GM12878 (cell line): Measurements from ENCODE around the gene ATXN1L. TPM values are rescaled to one million over a fixed set of nuclear protein-coding genes. Genes with fewer than 3 reads are reported as not detected.
A peak's percentile ranks its signal among the peaks of the same experiment; 100 is the strongest.

Source experiments
- ATAC-seq: fragments of 200-7000 bp; cut with Tn5 transposase; 3 replicates; pipeline ENCODE4 v1.9.1; 2020; ENCODE audit warnings: mild to moderate bottlenecking, moderate library complexity
- BruUV-seq: library from RNA; stranded (reverse); fragments of 400-500 nt; replicated peaks from 2 replicates; lab custom pipeline; 2021; lab: Mats Ljungman, UMichigan
- CTCF ChIA-PET: fragments of 300-600 bp; sonication (Branson Sonifier 250); formaldehyde crosslinking; extraction: SDS; loops from one replicate; lab custom pipeline; 2021; ENCODE audit warnings: inconsistent platforms; lab: Yijun Ruan, JAX
- POLR2A ChIA-PET: fragments of 350-600 bp; formaldehyde crosslinking; extraction: SDS; loops from one replicate; lab custom pipeline; 2021; ENCODE audit warnings: inconsistent platforms; lab: Charles Lee
- RAD21 ChIA-PET: fragments of 300-600 bp; sonication (Branson Sonifier 250); formaldehyde crosslinking; loops from one replicate; lab custom pipeline; 2023; ENCODE audit warnings: antibody characterized with exemption; ENCODE audit not compliant: unreplicated experiment; lab: Charles Lee
- SMC1A ChIA-PET: fragments of 300-600 bp; sonication (Branson Sonifier 250); formaldehyde crosslinking; loops from one replicate; lab custom pipeline; 2023; ENCODE audit not compliant: unreplicated experiment, uncharacterized antibody; lab: Charles Lee
- DNase-seq: peaks from one replicate; pipeline ENCODE4 v3.0.0-alpha.2; 2011; ENCODE audit warnings: low read depth, low spot score
- FAIRE-seq: peaks from 3 replicates; lab custom pipeline; 2011; peaks lifted over from hg19 to GRCh38; lab: Jason Lieb, UNC
- H2AFZ ChIP-seq: 2 replicates; pipeline ENCODE4 v1.6.0; 2011; ENCODE audit warnings: low read depth, low read length, control low read depth; ENCODE audit not compliant: control insufficient read depth
- H3K27ac ChIP-seq: 2 replicates; pipeline ENCODE4 v1.5.1; 2011; ENCODE audit warnings: control low read depth; ENCODE audit not compliant: control insufficient read depth, insufficient read depth
- H3K27me3 ChIP-seq, 2 experiments: replicated peaks in 1 of 2; 2 replicates each; pipeline versions ENCODE4 v1.6.0 to v1.6.1; 2011; ENCODE audit warnings: low read length in 1 of 2; ENCODE audit not compliant: control insufficient read depth in 2 of 2, insufficient read depth in 2 of 2
- H3K36me3 ChIP-seq, 2 experiments: 2 replicates each; pipeline ENCODE4 v1.5.1; 2011; ENCODE audit warnings: low read length in 1 of 2; ENCODE audit not compliant: control insufficient read depth in 2 of 2, insufficient read depth in 2 of 2
- H3K4me1 ChIP-seq: 2 replicates; pipeline ENCODE4 v1.6.1; 2011; ENCODE audit warnings: mild to moderate bottlenecking, low read length, moderate library complexity, mixed read lengths; ENCODE audit not compliant: control insufficient read depth, insufficient read depth
- H3K4me2 ChIP-seq: 2 replicates; pipeline ENCODE4 v1.6.0; 2011; ENCODE audit warnings: control low read depth; ENCODE audit not compliant: control insufficient read depth, insufficient read depth
- H3K4me3 ChIP-seq: fragments of 200-600 bp; sonication (generic); 2 replicates; pipeline ENCODE4 v1.5.1; 2016
- H3K79me2 ChIP-seq: 2 replicates; pipeline ENCODE4 v1.6.0; 2011; ENCODE audit warnings: low read length; ENCODE audit not compliant: control insufficient read depth, insufficient read depth
- H3K9ac ChIP-seq: 2 replicates; pipeline ENCODE4 v1.8.0; 2011; ENCODE audit warnings: low read length, control low read depth, mixed read lengths; ENCODE audit not compliant: control insufficient read depth, insufficient read depth
- H3K9me3 ChIP-seq: replicated peaks from 3 replicates; pipeline ENCODE4 v1.5.1; 2011; ENCODE audit warnings: mild to moderate bottlenecking, low read length; ENCODE audit not compliant: control insufficient read depth, insufficient read depth
- H4K20me1 ChIP-seq: 2 replicates; pipeline ENCODE4 v1.6.0; 2011; ENCODE audit not compliant: control insufficient read depth, insufficient read depth
- E4F1 ChIP-seq: fragments of 450-650 bp; IDR thresholded peaks from 2 replicates; pipeline ENCODE4 v1.6.1; 2018; ENCODE audit warnings: borderline replicate concordance, mild to moderate bottlenecking; ENCODE audit not compliant: partially characterized antibody
- HDGF ChIP-seq: fragments of 450-650 bp; IDR thresholded peaks from 2 replicates; pipeline ENCODE4 v1.6.1; 2016; ENCODE audit warnings: antibody characterized with exemption
- KLF5 ChIP-seq: fragments of 450-650 bp; IDR thresholded peaks from 2 replicates; pipeline ENCODE4 v1.6.1; 2014; ENCODE audit warnings: mild to moderate bottlenecking; ENCODE audit not compliant: partially characterized antibody
- LARP7 ChIP-seq: fragments of 450-650 bp; IDR thresholded peaks from 2 replicates; pipeline ENCODE4 v1.6.1; 2017; ENCODE audit warnings: mild to moderate bottlenecking
- MLLT1 ChIP-seq: fragments of 450-650 bp; IDR thresholded peaks from 2 replicates; pipeline ENCODE4 v1.6.1; 2016; ENCODE audit warnings: mild to moderate bottlenecking
- PKNOX1 ChIP-seq: fragments of 450-650 bp; IDR thresholded peaks from 2 replicates; pipeline ENCODE4 v1.6.1; 2016; ENCODE audit warnings: mild to moderate bottlenecking
- POLR2AphosphoS2 ChIP-seq: IDR thresholded peaks from 2 replicates; pipeline ENCODE4 v1.6.1; 2011; ENCODE audit warnings: low read depth, mild to moderate bottlenecking, low read length, improper control_type of control experiment, moderate library complexity
- RBBP5 ChIP-seq: fragments of 200-600 bp; sonication (generic); conservative IDR thresholded peaks from 2 replicates; pipeline ENCODE4 v1.6.1; 2016
- RCOR1 ChIP-seq: conservative IDR thresholded peaks from 2 replicates; pipeline ENCODE4 v1.6.1; 2012; ENCODE audit warnings: low read depth, low read length, improper control_type of control experiment
- SPI1 ChIP-seq: IDR thresholded peaks from 2 replicates; pipeline ENCODE4 v1.6.1; 2011; ENCODE audit warnings: low read depth, mild to moderate bottlenecking, low read length, moderate library complexity, borderline replicate concordance; ENCODE audit not compliant: insufficient read depth
- SRF ChIP-seq, 2 experiments: IDR thresholded peaks; 2 replicates each; pipeline ENCODE4 v1.6.1; 2011; ENCODE audit warnings: low read depth in 2 of 2, low read length in 2 of 2, mild to moderate bottlenecking in 1 of 2, moderate library complexity in 1 of 2
- WGBS: methylation state at CpG from one replicate; pipeline ENCODE4 v1.1.6; 2016; ENCODE audit warnings: low lambda C conversion rate; ENCODE audit not compliant: insufficient replicate concordance, insufficient coverage; ENCODE audit errors: missing lambda C conversion rate; 5-methylcytosine and 5-hydroxymethylcytosine counted together
- in situ Hi-C: fragments of 300-500 bp; cut with MboI; formaldehyde crosslinking; loops from 9 replicates; pipeline ENCODE4 v1.14.3; 2018; ENCODE audit warnings: mixed read lengths
- intact Hi-C: fragments of 100-400 bp; cut with micrococcal nuclease; formaldehyde crosslinking; loops from one replicate; pipeline ENCODE4 v1.14.2; 2022; ENCODE audit not compliant: unreplicated experiment
- polyA plus RNA-seq, 11 experiments: library from polyadenylated mRNA; depleted of rRNA in 4 of 11; unstranded in 6 of 11; stranded (reverse) in 5 of 11; fragments of >200 nt; fragmentation: Nextera tagmentation in 4 of 11; fragmentation: Illumina TruSeq in 1 of 11; extraction: Ambion mirVana in 4 of 11; extraction: Trizol in 1 of 11; gene quantifications; 1 replicate in 1 of 11; 2 replicates in 10 of 11; pipeline versions ENCODE4 v1.2.1 to v1.2.3, GENCODE V29; 2011 to 2016; ENCODE audit warnings: inconsistent platforms in 2 of 11, missing spikeins in 2 of 11, low read depth in 1 of 11
- total RNA-seq, 4 experiments: library from RNA; depleted of rRNA in 3 of 4; stranded (reverse); fragments of >200 nt in 3 of 4; fragmentation: Illumina TruSeq in 1 of 4; extraction: Trizol in 1 of 4; gene quantifications; 2 replicates each; pipeline versions ENCODE4 v1.2.1 to v1.2.3, GENCODE V29; 2013 to 2021

Gene ATXN1L
- total and polyA plus RNA-seq, 10 of the 15 experiments (the other 5 are each of a cell fraction or from before 2014, with no cell fraction given) = 1.8 to 14.6 (median 9.2) TPM

- BruUV-seq = no TSS peak
- no peak overlapping the region for H2AFZ ChIP-seq
- in situ Hi-C loops = no loop called here
- ChIA-PET POLR2A (no interaction called here), SMC1A (interaction anchor here (1.2 kb wide), 1 partner anchor 11 kb away, joined by 3 read pairs; no protein-coding TSS in a partner anchor), CTCF (no interaction called here), RAD21 (no interaction called here)
- no peak overlapping the region for H3K4me3 ChIP-seq
- WGBS = 93% methylated on average over 32 of the region's 32 CpGs
- peaks cover 6% of the 10 kb centered on the region for H3K79me2 ChIP-seq
- H4K20me1 ChIP-seq = no peaks in the 10 kb centered on the region
- H3K9ac ChIP-seq = no peak overlapping the region
- DNase-seq (no peak), FAIRE-seq (no peak), ATAC-seq (no peak)
- intact Hi-C loops = no loop called here
- peaks cover 7% of the 10 kb centered on the region for H3K4me1 ChIP-seq
- peaks cover 7 to 13% of the 10 kb centered on the region in 2 experiments; a peak in 3 of 4 replicates for H3K36me3 ChIP-seq
- no peaks in the 10 kb centered on the region for H3K27me3 ChIP-seq
- H3K9me3 ChIP-seq = no peaks in the 10 kb centered on the region
- H3K27ac ChIP-seq = no peak overlapping the region
- TF ChIP-seq LARP7 (no peak), POLR2AphosphoS2 (0 out of 2 replicates have a peak, but pooled peaks have one; percentile 25)
- no peak overlapping the region for H3K4me2 ChIP-seq
Measured at GRCh38 chr16:71859762-71860521, 14.2 kb downstream of the ATXN1L start.

GRCh38 chr16:71863995-71864394, 18.2 kb downstream of the ATXN1L start:
- in situ Hi-C loops (no loop called here), intact Hi-C loops (no loop called here)
- Histone ChIP-seq H3K4me3 (no peak overlapping the region), H3K27me3 (no peaks in the 10 kb centered on the region), H3K27ac (no peak overlapping the region), H3K9me3 (no peaks in the 10 kb centered on the region), H2AFZ (no peak overlapping the region), H3K79me2 (no peaks in the 10 kb centered on the region), H3K4me2 (no peak overlapping the region), H3K9ac (no peak overlapping the region), H3K4me1 (no peaks in the 10 kb centered on the region), H3K36me3 (peaks cover 7 to 13% of the 10 kb centered on the region in 2 experiments; a peak in 3 of 4 replicates), H4K20me1 (no peaks in the 10 kb centered on the region)
- RAD21 ChIA-PET = no interaction called here
- no peak for DNase-seq
- no TSS peak for BruUV-seq
- SMC1A ChIA-PET = interaction anchor here (1.1 to 1.6 kb wide), 2 partner anchors 10 to 133 kb away, joined by 3 to 4 read pairs; no protein-coding TSS in a partner anchor
- FAIRE-seq = no peak
- no peak for ATAC-seq
- WGBS = 94% methylated on average over 5 of the region's 5 CpGs
- POLR2A ChIA-PET = no interaction called here
- CTCF ChIA-PET = interaction anchor here (1.0 to 2.0 kb wide), 2 partner anchors 18 to 181 kb away, joined by 3 to 7 read pairs; no protein-coding TSS in a partner anchor
- TF ChIP-seq SPI1 = no peak
- TF ChIP-seq HDGF = no peak
- no peak for TF ChIP-seq SRF (IDR thresholded peaks at IDR 0.05; ENCODE audit: low read depth in 2 of 2, low read length in 2 of 2)
- TF ChIP-seq KLF5 = no peak
- TF ChIP-seq RCOR1 = no peak
- no peak for TF ChIP-seq MLLT1
- no peak for TF ChIP-seq PKNOX1
- no peak for TF ChIP-seq RBBP5
- no peak for TF ChIP-seq E4F1
